ENCODE data around the gene R3HCC1L. TPM values are rescaled to one million over a fixed set of nuclear protein-coding genes. Genes with fewer than 3 reads are reported as not detected.

Gene R3HCC1L
- total RNA-seq, result 6.3 and 7.6 TPM in 2 replicates

GRCh38 chr10:98134431-98135221, at the start of gene R3HCC1L:
TSS of gene R3HCC1L (plus strand) at chr10:98134657. CDS start at chr10:98208115, 73,458 bp downstream.

GRCh38 chr10:98267894-98268693, 133.6 kb downstream of the R3HCC1L start, which contains the start of gene LOXL4:
TSS of gene LOXL4 (minus strand) at chr10:98268194. CDS start at chr10:98263019, 5,175 bp downstream.

Other genes with a start within 250 kb of the R3HCC1L start
- gene CRTAC1, start 104.0 kb upstream of the R3HCC1L start, total RNA-seq, result 0.12 TPM in 1 of 2 replicates, not detected in the other
- gene LOXL4, start 133.5 kb downstream of the R3HCC1L start, total RNA-seq, result 6.8 and 12.5 TPM in 2 replicates

All from pericardium fibroblast (primary cell).